SK-N-SH treated with all-trans-retinoic acid at 6 μM for 48 hours (cell line): ENCODE results near the gene CLNS1A.

Experiments
- ARNTL ChIP-seq: fragments of 450-650 bp; formaldehyde crosslinking; IDR thresholded peaks from 2 replicates; pipeline ENCODE4 v1.5.0; 2020; ENCODE audit warnings: low read depth, mild to moderate bottlenecking, moderate library complexity, borderline replicate concordance
- CREB5 ChIP-seq: fragments of 250-450 bp; sonication (Bioruptor Pico); IDR thresholded peaks from 2 replicates; pipeline ENCODE4 v1.5.1; 2020; ENCODE audit warnings: low read depth, mild to moderate bottlenecking, moderate library complexity
- CSRNP3 ChIP-seq: fragments of 250-450 bp; sonication (Bioruptor Pico); IDR thresholded peaks from 2 replicates; pipeline ENCODE4 v1.5.1; 2021; ENCODE audit warnings: mild to moderate bottlenecking, moderate library complexity
- ESRRG ChIP-seq: fragments of 250-450 bp; sonication (Bioruptor Pico); IDR thresholded peaks from 2 replicates; pipeline ENCODE4 v1.6.1; 2021; ENCODE audit warnings: mild to moderate bottlenecking
- PATZ1 ChIP-seq: fragments of 250-450 bp; sonication (Bioruptor Pico); IDR thresholded peaks from 2 replicates; pipeline ENCODE4 v1.8.0; 2020; ENCODE audit warnings: mild to moderate bottlenecking, moderate library complexity, borderline replicate concordance
- TOX ChIP-seq: fragments of 250-450 bp; sonication (Bioruptor Pico); IDR thresholded peaks from 2 replicates; pipeline ENCODE4 v1.8.0; 2021; ENCODE audit warnings: mild to moderate bottlenecking, moderate library complexity, borderline replicate concordance
- ZFP3 ChIP-seq: fragments of 250-450 bp; sonication (Bioruptor Pico); IDR thresholded peaks from 2 replicates; pipeline ENCODE4 v1.5.0; 2020; ENCODE audit warnings: mild to moderate bottlenecking, moderate library complexity
- ZFP30 ChIP-seq: fragments of 450-650 bp; formaldehyde crosslinking; IDR thresholded peaks from 2 replicates; pipeline ENCODE4 v1.5.0; 2022; ENCODE audit warnings: mild to moderate bottlenecking, moderate library complexity
- ZNF70 ChIP-seq: fragments of 450-650 bp; formaldehyde crosslinking; IDR thresholded peaks from 2 replicates; pipeline ENCODE4 v1.5.0; 2020; ENCODE audit warnings: mild to moderate bottlenecking, moderate library complexity

- TF ChIP-seq ARNTL (CRISPR knock-in tag) (no peak), PATZ1 (no peak), CREB5 (CRISPR knock-in tag) (no peak), ESRRG (CRISPR knock-in tag) (no peak), TOX (CRISPR knock-in tag) (no peak), CSRNP3 (CRISPR knock-in tag) (no peak), ZFP3 (CRISPR knock-in tag) (no peak), ZNF70 (no peak), ZFP30 (CRISPR knock-in tag) (no peak)
Measured at GRCh38 chr11:77644887-77645286, 7.3 kb upstream of the CLNS1A start.
